ACC112 (cell line): Measurements from ENCODE around the gene PRAMEF2.
"Not testable (repeated sequence)": the region's sequence is repeated elsewhere in the genome, so short reads cannot be mapped to it uniquely, and the experiment has no call there.

Experiments used
- H2AFZ ChIP-seq: fragments of 200-600 bp; sonication (generic); one replicate; pipeline ENCODE4 v1.6.0; 2017; ENCODE audit warnings: antibody characterized with exemption, low read length; ENCODE audit not compliant: unreplicated experiment
- H3K27ac ChIP-seq: fragments of 200-600 bp; sonication (generic); 2 replicates; pipeline ENCODE4 v1.5.1; 2014; ENCODE audit warnings: low read depth, mild to moderate bottlenecking, antibody characterized with exemption, low read length, moderate library complexity
- H3K27me3 ChIP-seq: fragments of 200-600 bp; sonication (generic); 2 replicates; pipeline ENCODE4 v1.6.1; 2014; ENCODE audit warnings: mild to moderate bottlenecking, antibody characterized with exemption, low read length, moderate library complexity, mixed read lengths; ENCODE audit not compliant: insufficient read depth
- H3K36me3 ChIP-seq: fragments of 200-600 bp; sonication (generic); 2 replicates; pipeline ENCODE4 v1.6.1; 2016; ENCODE audit warnings: mild to moderate bottlenecking, antibody characterized with exemption, low read length, moderate library complexity, mixed read lengths; ENCODE audit not compliant: insufficient read depth
- H3K4me1 ChIP-seq: fragments of 200-600 bp; sonication (generic); one replicate; pipeline ENCODE4 v1.6.1; 2016; ENCODE audit warnings: low read length, mixed read lengths; ENCODE audit not compliant: insufficient read depth, unreplicated experiment, control insufficient read depth
- H3K4me3 ChIP-seq: fragments of 200-600 bp; sonication (generic); 2 replicates; pipeline ENCODE4 v1.5.1; 2014; ENCODE audit warnings: mild to moderate bottlenecking, low read depth, low read length
- H3K79me2 ChIP-seq: fragments of 200-600 bp; sonication (generic); one replicate; pipeline ENCODE4 v1.6.0; 2016; ENCODE audit warnings: low read length; ENCODE audit not compliant: control insufficient read depth, unreplicated experiment, insufficient read depth

PRAMEF2 gene

DNA sequence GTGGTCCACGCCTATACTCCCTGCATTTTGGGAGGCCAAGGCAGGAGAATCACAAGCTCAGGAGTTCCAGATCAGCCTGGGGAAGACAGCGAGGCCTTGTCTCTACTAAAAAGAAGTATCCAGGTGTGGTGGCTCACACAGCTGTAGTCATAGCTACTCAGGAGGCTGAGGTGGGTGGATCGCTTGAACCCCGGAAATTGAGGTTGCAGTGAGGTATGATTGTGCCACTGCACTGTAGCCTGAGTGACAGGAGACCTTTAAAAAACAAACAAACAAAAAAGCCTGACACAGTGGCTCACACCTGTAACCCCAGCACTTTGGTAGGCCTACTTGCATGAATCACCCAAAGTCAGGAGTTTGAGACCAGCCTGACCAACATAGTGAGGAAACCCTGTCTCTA lies 21.6 kb downstream of the PRAMEF2 start:
- not testable (repeated sequence) for H3K4me3 ChIP-seq, H2AFZ ChIP-seq, H3K27me3 ChIP-seq, H3K27ac ChIP-seq, H3K4me1 ChIP-seq, H3K36me3 ChIP-seq, H3K79me2 ChIP-seq

DNA sequence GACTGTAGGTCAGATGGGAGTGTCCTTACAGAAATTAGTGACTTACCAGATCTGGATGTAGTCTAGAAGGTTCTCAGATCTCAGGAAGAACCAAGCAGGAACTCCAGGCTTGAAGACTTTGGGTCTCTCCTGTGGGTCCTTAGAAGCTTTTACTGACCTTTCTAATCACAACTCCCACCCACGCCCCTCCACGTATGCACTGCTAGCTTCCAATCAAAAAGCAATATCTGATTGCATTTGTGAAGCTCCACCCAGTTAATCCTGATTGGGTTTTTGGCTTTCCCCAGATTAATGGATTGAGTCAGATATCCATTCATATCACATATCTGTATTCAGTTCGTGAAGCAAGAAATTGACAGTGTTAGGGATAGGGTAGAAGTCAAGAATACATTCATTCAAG lies 29.2 kb downstream of the PRAMEF2 start, which contains the start of gene PRAMEF4:
Gene PRAMEF4, minus strand, starts transcription at position 101 of the 400 bp plus-strand sequence. CDS start 2,807 bp downstream, outside the sequence.
- H3K27ac ChIP-seq, H3K79me2 ChIP-seq, H2AFZ ChIP-seq, H3K4me3 ChIP-seq, H3K36me3 ChIP-seq, H3K4me1 ChIP-seq, H3K27me3 ChIP-seq: not testable (repeated sequence)

DNA sequence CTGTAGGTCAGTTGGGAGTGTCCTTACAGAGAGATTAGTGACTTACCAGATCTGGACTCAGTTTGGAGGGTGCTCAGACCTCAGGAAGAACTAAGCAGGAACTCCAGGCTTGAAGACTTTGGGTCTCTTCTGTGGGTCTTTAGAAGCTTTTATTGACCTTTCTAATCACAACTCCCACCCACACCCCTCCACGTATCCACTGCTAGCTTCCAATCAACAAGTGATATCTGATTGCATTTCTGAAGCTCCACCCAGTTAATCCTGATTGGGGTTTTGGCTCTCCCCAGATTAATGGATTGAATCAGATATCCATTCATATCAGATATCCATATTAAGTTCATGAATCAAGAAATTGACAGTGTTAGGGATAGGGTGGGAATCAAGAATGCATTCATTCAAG lies 41.3 kb downstream of the PRAMEF2 start, which contains the start of gene PRAMEF10:
Gene PRAMEF10, minus strand, starts transcription at position 101 of the 400 bp plus-strand sequence. CDS start 2,423 bp downstream, outside the sequence.
- not testable (repeated sequence) for H3K4me3 ChIP-seq, H3K27me3 ChIP-seq, H3K4me1 ChIP-seq, H3K27ac ChIP-seq, H3K36me3 ChIP-seq, H3K79me2 ChIP-seq, H2AFZ ChIP-seq

DNA sequence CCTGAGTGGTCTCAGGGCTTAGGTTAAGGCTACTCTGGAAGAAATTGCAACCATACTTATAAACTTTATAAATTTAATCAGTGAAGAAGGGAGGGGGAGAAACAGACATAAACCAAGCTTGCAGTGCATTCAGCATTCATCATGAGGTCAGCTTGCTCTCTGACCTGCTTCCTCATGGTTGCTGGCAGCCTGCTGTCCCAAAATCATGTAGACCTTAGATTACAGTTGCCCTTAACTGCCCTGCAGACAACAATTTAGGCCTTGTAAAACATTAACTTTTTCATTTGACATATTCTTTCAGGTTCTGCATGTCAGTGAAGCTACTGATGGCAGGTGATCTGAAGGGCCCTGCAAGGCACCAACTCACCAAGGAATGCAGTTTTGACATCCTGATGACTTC lies 42.3 kb downstream of the PRAMEF2 start:
- H3K4me3 ChIP-seq, H3K36me3 ChIP-seq, H2AFZ ChIP-seq, H3K27me3 ChIP-seq, H3K79me2 ChIP-seq, H3K4me1 ChIP-seq, H3K27ac ChIP-seq: not testable (repeated sequence)

DNA sequence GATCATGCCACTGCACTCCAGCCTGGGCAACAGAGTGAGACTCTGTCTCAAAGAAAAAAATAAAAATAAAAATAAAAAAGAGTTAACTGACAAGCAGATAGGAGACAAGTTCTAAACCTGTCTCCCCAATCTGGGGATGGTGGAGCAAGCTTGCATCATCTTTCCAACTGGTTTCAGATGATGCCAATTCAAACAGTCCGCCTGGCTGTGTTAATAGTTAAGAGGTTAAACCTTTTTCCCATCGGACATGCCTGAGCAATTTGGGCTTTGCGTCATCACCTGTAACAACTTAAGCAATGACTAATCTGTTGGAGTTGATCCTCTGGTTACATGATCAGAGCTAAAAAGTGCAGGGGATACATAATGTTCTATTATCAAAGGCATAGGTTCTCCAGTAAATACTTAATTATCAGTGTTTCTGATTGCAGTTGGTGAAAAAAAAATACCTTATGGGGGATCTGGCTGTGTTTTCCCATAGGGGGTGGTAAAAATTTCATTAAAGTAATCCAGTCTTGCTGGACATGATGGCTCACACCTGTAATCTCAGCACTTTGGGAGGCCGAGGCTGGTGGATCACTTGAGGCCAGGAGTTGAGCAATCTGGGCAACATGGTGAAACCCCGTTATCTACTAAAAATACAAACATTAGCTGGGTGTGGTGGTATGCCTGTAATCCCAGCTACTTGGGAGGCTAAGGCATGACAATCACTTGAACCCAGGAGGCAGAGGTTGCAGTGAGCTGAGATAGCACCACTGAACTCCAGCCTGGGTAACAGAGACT lies 47.1 kb downstream of the PRAMEF2 start:
- not testable (repeated sequence) for H2AFZ ChIP-seq, H3K36me3 ChIP-seq, H3K79me2 ChIP-seq, H3K27me3 ChIP-seq, H3K4me3 ChIP-seq, H3K4me1 ChIP-seq, H3K27ac ChIP-seq
